Activated CD4-positive, alpha-beta memory T cell treated with anti-CD3 and anti-CD28 coated beads, Interleukin-2, amount 10 ng/mL, durations not matched to agents 7 days and 5 days (primary cell): Measurements from ENCODE around the gene LACTB. TPM values are rescaled to one million over a fixed set of nuclear protein-coding genes. Genes with fewer than 3 reads are reported as not detected.

Experiments used
- CTCF ChIA-PET: fragments of 350-600 bp; sonication (Branson Sonifier 250); formaldehyde crosslinking; loops from one replicate; lab custom pipeline; 2021; ENCODE audit warnings: antibody characterized with exemption, inconsistent platforms; lab: Charles Lee
- POLR2A ChIA-PET: fragments of 350-600 bp; sonication (Branson Sonifier 250); formaldehyde crosslinking; loops from one replicate; lab custom pipeline; 2021; ENCODE audit warnings: antibody characterized with exemption; lab: Charles Lee
- DNase-seq: peaks from one replicate; pipeline ENCODE4 v3.0.0-alpha.2; 2020
- H3K27ac Mint-ChIP-seq: one replicate; pipeline ENCODE4 v1.8.0; 2021; ENCODE audit warnings: mild to moderate bottlenecking, mixed read lengths
- H3K27me3 Mint-ChIP-seq: one replicate; pipeline ENCODE4 v1.8.0; 2021; ENCODE audit warnings: mixed read lengths
- H3K36me3 Mint-ChIP-seq: one replicate; pipeline ENCODE4 v1.8.0; 2021; ENCODE audit warnings: low read depth, mixed read lengths
- H3K4me1 Mint-ChIP-seq: one replicate; pipeline ENCODE4 v1.8.0; 2021; ENCODE audit warnings: mixed read lengths
- H3K4me3 Mint-ChIP-seq: one replicate; pipeline ENCODE4 v1.8.0; 2021; ENCODE audit warnings: mild to moderate bottlenecking, mixed read lengths
- H3K9me3 Mint-ChIP-seq: one replicate; pipeline ENCODE4 v1.8.0; 2021; ENCODE audit warnings: mixed read lengths
- total RNA-seq, 2 experiments: library from RNA; stranded (reverse); gene quantifications; one replicate each; pipeline ENCODE4 v1.2.3, GENCODE V29; 2021

Gene LACTB
- total RNA-seq, 2 experiments from 2014 or later, result 12.7 to 14.0 TPM

DNA sequence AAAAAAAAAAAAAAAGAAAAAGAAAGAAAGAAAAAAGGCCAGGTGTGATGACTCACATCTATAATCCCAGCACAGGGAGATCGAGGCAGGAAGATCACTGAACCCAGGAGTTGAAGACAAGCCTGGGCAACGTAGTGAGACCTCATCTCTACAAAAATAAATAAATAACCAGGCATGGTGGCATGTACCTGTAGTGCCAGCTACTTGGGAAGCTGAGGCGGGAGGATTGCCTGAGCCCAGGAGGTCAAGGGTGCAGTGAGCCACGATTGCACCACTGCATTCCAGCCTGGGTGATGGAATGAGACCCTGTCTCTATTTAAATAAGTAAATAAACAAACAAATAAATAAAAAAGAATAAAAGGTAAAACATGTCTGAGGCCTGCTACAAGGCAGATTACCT is 39.3 kb upstream of the LACTB start:
- DNase-seq, result no peak
- Mint-ChIP-seq H3K27ac (no peak overlapping the region), H3K9me3 (no peaks in the 10 kb centered on the region), H3K4me3 (no peak overlapping the region), H3K4me1 (no peaks in the 10 kb centered on the region), H3K36me3 (no peaks in the 10 kb centered on the region), H3K27me3 (peaks cover 17% of the 10 kb centered on the region)
- CTCF ChIA-PET, result no interaction called here
- POLR2A ChIA-PET, result interaction anchor here (0.6 kb wide), 1 partner anchor 35 kb away, joined by 3 read pairs; no protein-coding TSS in a partner anchor

DNA sequence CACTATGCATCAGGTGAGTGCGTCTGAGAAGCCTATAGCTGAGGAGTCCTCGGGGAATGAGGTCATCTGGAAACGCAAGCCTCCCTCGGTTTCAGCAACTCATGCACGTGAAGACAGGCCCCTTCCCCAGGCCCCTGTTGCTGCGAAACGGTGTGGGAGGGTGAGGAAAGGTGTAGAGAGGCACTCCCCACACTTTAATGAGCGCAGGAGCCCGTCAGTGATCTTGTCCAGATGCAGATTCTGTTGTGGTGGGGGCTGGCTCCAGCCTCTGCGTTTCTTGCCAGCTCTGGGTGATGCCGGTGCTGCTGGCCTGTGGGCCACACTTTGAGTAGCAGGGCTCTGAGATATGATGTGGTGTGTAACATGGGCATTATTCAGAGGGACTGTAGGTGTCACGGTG is 38.6 kb upstream of the LACTB start:
- no peak for DNase-seq
- Mint-ChIP-seq H3K27ac (no peak overlapping the region), H3K4me1 (no peaks in the 10 kb centered on the region), H3K9me3 (no peaks in the 10 kb centered on the region), H3K36me3 (no peaks in the 10 kb centered on the region), H3K27me3 (peaks cover 12% of the 10 kb centered on the region), H3K4me3 (no peak overlapping the region)
- POLR2A ChIA-PET, result no interaction called here
- CTCF ChIA-PET, result no interaction called here

DNA sequence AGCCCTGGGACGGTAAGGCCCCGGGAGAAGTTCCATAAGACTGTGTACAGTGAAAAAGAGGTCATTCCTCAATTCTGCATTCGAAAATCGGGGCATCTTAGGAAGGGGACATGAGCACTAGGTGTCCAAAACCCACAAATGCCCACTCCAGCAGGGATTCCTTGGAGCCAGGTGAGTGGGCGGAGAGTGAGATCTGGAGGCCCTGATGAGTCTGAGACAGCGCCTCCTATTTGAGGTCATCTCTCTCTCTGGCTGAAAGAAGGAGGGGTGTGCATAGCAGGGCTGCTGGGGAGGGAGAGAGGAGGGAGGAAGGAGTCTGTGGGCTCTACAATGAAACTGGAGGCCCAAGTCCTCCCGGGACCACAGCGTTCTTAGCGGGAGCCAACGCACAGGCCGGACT is 38.1 kb upstream of the LACTB start:
- Mint-ChIP-seq H3K27me3 (peaks cover 11% of the 10 kb centered on the region), H3K4me3 (no peak overlapping the region), H3K27ac (no peak overlapping the region), H3K36me3 (no peaks in the 10 kb centered on the region), H3K4me1 (no peaks in the 10 kb centered on the region), H3K9me3 (no peaks in the 10 kb centered on the region)
- DNase-seq, result no peak
- ChIA-PET CTCF (interaction anchor here (1.6 kb wide), 1 partner anchor 342 kb away, joined by 3 read pairs; no protein-coding TSS in a partner anchor), POLR2A (no interaction called here)

DNA sequence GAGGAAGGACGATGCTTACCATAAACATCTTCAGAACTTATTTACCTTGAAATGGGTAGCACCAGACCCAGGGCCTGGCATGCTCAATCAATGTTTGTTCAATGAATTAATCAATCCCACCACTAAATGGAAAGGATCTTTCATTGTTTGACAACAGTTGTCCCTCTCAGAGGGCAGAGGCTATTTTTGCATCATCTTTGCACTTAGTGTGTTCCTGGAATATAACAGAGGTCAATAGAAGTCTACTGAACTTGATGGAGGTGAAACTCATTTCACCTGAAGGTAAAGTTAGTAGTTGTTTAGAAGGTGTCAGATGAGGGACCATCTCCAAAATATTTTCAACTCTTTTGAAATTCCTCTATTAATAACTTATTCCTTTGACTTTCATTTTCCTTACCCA is 36.9 kb upstream of the LACTB start:
- CTCF ChIA-PET, result interaction anchor here (1.6 kb wide), 1 partner anchor 343 kb away, joined by 3 read pairs; no protein-coding TSS in a partner anchor
- H3K27ac Mint-ChIP-seq, result no peak overlapping the region

DNA sequence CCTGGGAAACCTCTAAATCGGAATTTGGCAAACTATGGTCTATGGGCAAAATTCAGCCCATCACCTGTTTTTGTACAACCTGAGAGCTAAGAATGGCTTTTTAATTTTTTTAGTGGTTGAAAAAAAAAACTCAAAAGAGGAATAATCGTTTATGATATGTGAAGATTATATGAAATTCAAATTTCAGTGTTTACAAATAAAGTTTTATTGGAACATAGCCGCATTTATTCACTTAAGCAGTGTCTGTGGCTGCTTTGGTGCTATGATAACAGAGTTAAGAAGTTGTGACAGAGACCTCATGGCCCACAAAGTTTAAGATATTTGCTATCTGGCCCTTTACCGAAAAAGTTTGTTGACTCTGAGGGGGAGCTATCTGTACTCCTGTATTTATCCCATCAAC is 36.4 kb upstream of the LACTB start:
- CTCF ChIA-PET, result interaction anchor here (1.6 kb wide), 1 partner anchor 343 kb away, joined by 3 read pairs; no protein-coding TSS in a partner anchor
- Mint-ChIP-seq H3K9me3 (no peaks in the 10 kb centered on the region), H3K27ac (no peak overlapping the region), H3K27me3 (peaks cover 7% of the 10 kb centered on the region), H3K4me1 (no peaks in the 10 kb centered on the region), H3K4me3 (no peak overlapping the region), H3K36me3 (no peaks in the 10 kb centered on the region)
- no peak for DNase-seq
- POLR2A ChIA-PET, result no interaction called here

More for the DNA sequence above, 36.9 kb upstream of the LACTB start:
- POLR2A ChIA-PET, result no interaction called here
- peaks cover 7% of the 10 kb centered on the region for H3K27me3 Mint-ChIP-seq
- H3K4me1 Mint-ChIP-seq, result no peaks in the 10 kb centered on the region
- no peak for DNase-seq
- no peak overlapping the region for H3K4me3 Mint-ChIP-seq
- H3K9me3 Mint-ChIP-seq, result no peaks in the 10 kb centered on the region
- H3K36me3 Mint-ChIP-seq, result no peaks in the 10 kb centered on the region

DNA sequence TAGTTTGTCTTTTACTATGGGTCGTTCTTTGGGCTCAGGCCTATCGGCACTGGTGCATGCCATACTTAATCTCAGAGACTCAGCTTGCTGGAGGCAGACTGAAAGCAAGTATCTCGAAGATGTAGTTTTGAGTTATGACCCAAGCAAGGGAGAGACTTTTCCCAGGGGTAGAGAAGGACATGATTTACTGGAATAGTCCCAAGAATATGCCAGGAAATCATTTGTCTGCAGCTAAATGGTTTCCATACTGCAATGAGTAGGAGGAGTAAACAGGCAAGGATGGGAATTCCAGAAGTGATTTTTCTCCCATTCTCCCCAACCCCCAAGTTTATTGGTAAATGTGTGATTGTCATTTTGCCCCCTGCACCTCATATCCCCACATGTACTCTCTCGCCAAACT is 35.4 kb upstream of the LACTB start:
- Mint-ChIP-seq H3K4me3 (no peak overlapping the region), H3K27ac (no peak overlapping the region), H3K27me3 (peaks cover 3% of the 10 kb centered on the region), H3K9me3 (no peaks in the 10 kb centered on the region), H3K4me1 (no peaks in the 10 kb centered on the region), H3K36me3 (no peaks in the 10 kb centered on the region)
- no peak for DNase-seq
- ChIA-PET POLR2A (no interaction called here), CTCF (interaction anchor here (0.6 to 9.9 kb wide), 2 partner anchors 38 to 71 kb away, joined by 4 to 75 read pairs; partner anchors contain the start of gene RPS27L)

DNA sequence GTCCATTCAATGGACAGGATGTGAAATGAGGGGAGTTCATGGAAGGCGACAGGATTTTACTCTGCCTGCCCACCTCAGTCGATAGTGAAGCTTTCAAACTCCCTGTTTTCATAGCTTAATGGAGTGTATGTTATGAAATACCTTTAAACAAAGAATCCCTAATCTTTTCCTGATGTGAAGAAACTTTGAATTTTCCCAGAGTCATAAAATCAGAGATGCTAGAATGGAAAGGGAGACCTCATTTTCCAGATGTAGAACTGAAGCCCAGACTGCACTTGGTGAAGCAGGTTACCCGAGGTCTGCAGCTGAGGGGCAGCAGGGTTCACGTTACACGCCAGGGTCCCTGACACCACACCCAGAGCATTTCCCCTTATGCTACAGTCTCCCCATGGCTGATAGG is 34.7 kb upstream of the LACTB start:
- peaks cover 3% of the 10 kb centered on the region for H3K27me3 Mint-ChIP-seq
- H3K36me3 Mint-ChIP-seq, result no peaks in the 10 kb centered on the region
- no peaks in the 10 kb centered on the region for H3K4me1 Mint-ChIP-seq
- ChIA-PET POLR2A (no interaction called here), CTCF (interaction anchor here (0.6 to 9.9 kb wide), 2 partner anchors 39 to 71 kb away, joined by 4 to 75 read pairs; partner anchors contain the start of gene RPS27L)
- DNase-seq, result no peak
- H3K27ac Mint-ChIP-seq, result no peak overlapping the region
- no peak overlapping the region for H3K4me3 Mint-ChIP-seq
- no peaks in the 10 kb centered on the region for H3K9me3 Mint-ChIP-seq

DNA sequence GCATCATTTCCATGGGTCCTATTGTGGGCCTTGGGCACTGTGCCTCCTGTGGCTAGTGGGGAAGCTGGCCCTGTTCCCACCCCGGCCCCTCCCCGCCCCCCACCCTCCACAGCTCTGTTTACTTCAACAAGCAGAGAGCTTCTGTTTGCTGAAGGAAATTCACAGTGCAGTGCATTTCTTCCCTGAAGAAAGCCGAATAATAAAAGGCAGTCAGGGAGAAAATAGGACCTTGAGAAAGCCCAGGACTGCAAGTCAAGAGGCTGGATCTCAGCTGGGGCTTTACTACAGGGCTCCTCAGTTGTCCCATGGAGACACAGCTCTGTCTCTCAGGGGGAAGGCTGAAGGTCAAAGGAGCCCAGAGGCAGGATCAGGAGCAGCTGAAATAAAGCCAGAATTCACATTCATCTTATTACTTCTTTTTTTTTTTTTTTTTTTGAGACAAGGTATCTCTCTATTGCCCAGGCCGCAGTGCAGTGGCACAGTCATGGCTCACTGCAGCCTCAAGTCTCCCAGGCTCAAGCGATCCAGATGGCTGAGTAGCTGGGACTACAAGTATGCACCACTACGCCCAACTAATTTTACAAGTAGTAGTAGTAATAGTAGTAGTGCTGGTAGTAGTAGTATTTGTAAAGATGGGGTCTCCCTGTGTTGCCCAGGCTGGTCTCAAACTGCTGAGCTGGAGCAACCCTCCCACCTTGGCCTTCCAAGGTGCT is 33.0 kb upstream of the LACTB start:
- ChIA-PET POLR2A (no interaction called here), CTCF (interaction anchor here (0.6 to 9.9 kb wide), 2 partner anchors 14 to 41 kb away, joined by 4 to 75 read pairs; no protein-coding TSS in a partner anchor)
- no peak overlapping the region for H3K4me3 Mint-ChIP-seq

DNA sequence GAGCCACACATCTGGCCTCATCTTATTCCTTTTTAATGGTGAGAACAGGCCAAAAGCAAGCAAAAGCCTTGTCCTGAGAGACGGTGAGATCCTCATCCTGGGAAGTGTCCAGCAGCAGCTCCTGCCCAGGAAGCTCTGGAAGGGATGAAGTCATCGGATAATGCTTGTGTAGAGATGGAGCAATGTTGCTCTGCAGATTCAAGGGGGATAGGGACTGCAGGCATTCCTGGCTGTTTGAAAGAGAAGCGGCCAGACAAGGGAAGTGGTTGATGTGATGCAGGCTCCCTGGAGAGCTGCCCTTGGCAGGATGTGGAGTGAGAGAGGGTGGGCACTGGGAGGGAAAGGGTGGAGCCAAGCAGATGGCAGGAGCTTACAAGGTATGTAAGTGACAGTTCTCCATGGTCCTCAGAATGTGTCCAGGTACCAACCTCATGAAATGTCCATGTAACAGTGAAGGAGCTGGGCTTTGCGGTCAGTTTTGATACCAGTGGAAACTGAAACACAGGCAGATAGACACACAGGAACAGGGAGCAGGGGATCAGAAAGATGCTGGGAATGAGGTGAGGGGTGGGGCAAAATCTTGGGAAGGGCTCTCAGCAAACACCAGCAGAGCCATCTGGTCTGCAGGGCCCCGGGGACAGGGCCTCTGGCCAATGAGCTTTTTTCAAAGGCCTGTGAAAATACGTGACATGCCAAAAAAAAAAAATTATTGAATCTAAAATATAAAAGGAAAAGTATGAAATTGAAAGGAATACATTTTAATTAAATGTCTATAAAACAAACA is 32.2 kb upstream of the LACTB start:
- ChIA-PET POLR2A (no interaction called here), CTCF (interaction anchor here (9.9 kb wide), 1 partner anchor 41 kb away, joined by 75 read pairs; no protein-coding TSS in a partner anchor)
- Mint-ChIP-seq H3K4me1 (no peaks in the 10 kb centered on the region), H3K27me3 (peaks cover 3% of the 10 kb centered on the region), H3K36me3 (no peaks in the 10 kb centered on the region), H3K27ac (no peak overlapping the region), H3K9me3 (no peaks in the 10 kb centered on the region), H3K4me3 (no peak overlapping the region)
- no peak for DNase-seq

More for the DNA sequence above, 33.0 kb upstream of the LACTB start:
- Mint-ChIP-seq H3K36me3 (no peaks in the 10 kb centered on the region), H3K27ac (no peak overlapping the region), H3K27me3 (peaks cover 3% of the 10 kb centered on the region), H3K9me3 (no peaks in the 10 kb centered on the region), H3K4me1 (no peaks in the 10 kb centered on the region)
- no peak for DNase-seq

DNA sequence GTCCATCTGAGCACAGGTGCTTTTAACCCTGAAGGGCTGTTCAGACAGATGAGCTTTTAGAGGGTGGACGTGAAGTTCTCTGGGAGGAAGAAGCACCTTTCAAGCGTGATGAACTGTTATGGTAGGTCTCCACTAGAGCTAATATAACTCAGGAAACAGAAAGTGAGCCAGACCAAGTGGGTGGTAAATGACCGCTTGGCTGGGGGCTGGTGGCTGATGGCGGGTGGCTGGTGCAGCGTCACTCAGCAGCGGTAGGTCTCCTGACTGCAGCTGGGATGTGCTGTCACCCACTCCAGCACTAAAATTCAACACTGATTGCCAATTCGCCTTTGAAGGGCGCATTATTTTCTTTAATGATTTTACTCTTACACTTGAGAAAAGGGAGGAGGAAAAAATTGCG is 31.2 kb upstream of the LACTB start:
- no peak for DNase-seq
- Mint-ChIP-seq H3K4me3 (no peak overlapping the region), H3K36me3 (no peaks in the 10 kb centered on the region), H3K4me1 (no peaks in the 10 kb centered on the region), H3K27ac (no peak overlapping the region), H3K9me3 (no peaks in the 10 kb centered on the region), H3K27me3 (peaks cover 3% of the 10 kb centered on the region)
- CTCF ChIA-PET, result interaction anchor here (9.9 kb wide), 1 partner anchor 42 kb away, joined by 75 read pairs; no protein-coding TSS in a partner anchor
- POLR2A ChIA-PET, result no interaction called here

DNA sequence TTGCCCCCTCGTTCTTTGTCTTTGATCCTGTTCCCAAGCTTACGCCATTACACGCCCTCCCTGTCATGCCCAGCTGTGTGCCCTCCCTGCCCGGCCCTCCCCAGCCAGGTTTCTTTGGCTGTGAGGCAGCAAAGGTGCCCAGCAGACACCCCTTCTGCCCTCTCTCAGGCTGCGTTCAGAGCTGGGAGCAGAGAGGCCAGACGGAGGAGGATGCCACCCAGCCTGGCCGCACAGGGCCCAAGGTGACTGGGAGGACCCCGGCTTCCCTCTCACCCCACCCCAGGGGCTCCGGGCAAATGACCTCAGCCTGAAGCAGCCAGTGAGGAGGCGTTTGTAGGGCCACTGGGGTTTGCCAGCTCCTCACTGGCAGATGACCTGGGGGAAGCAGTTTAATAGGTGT is 30.8 kb upstream of the LACTB start:
- H3K4me3 Mint-ChIP-seq, result no peak overlapping the region
- H3K4me1 Mint-ChIP-seq, result peaks cover under 1% of the 10 kb centered on the region
- H3K27ac Mint-ChIP-seq, result no peak overlapping the region
- ChIA-PET CTCF (interaction anchor here (9.9 kb wide), 1 partner anchor 43 kb away, joined by 75 read pairs; no protein-coding TSS in a partner anchor), POLR2A (no interaction called here)
- no peaks in the 10 kb centered on the region for H3K36me3 Mint-ChIP-seq
- H3K27me3 Mint-ChIP-seq, result peaks cover 3% of the 10 kb centered on the region
- DNase-seq, result no peak
- H3K9me3 Mint-ChIP-seq, result no peaks in the 10 kb centered on the region

DNA sequence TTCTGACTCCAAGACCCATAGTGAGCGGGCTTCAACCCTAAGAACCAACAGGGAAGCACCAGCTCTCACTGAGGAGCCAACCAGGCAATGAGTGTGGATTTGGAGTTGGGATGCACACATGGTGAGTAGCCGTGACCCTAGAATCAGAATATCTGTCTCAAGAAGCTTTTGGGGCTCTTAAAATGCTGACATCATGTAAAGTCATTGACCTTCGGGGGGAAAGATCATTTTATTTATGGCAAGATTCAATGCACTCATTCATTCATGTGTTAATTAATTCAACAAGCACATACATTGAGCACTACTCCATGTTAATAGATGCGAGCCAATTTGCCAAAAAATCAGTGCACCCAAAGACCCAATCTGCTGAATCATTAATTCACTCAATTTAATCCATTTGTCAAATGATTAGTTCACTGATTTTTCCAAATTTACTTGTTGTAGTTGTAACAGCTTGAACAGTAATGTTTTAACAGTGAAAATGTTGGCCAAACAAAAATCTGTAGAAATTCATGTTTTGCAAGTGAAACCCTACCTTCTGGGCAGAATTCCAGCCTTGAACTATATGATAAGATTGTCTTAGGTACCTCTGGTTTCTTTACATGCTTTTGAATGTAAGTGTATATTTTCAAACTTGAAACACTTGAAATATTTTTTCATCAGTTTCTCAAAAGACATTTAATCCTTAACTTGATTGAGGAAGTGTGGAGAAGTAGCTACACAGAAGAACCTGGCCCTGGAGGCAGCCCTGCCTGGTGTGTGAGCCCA is 29.8 kb upstream of the LACTB start:
- Mint-ChIP-seq H3K36me3 (no peaks in the 10 kb centered on the region), H3K4me3 (no peak overlapping the region), H3K9me3 (no peaks in the 10 kb centered on the region), H3K27me3 (peaks cover 3% of the 10 kb centered on the region), H3K4me1 (peaks cover 3% of the 10 kb centered on the region), H3K27ac (no peak overlapping the region)
- ChIA-PET POLR2A (no interaction called here), CTCF (interaction anchor here (9.9 kb wide), 1 partner anchor 44 kb away, joined by 75 read pairs; no protein-coding TSS in a partner anchor)
- DNase-seq, result no peak
